ENCODE measurements around the gene FBXO22.

The FBXO22 gene

GRCh38 chr15:75923756-75924155 is 20.1 kb downstream of the FBXO22 start:
- no peak overlapping the region for H2AFZ ChIP-seq (ENCODE audit: low read length)
- no peak overlapping the region for H3K4me2 ChIP-seq (ENCODE audit: low read length)
- no peak overlapping the region for H3K9ac ChIP-seq (ENCODE audit: low read length)
- no peaks in the 10 kb centered on the region for H3K79me2 ChIP-seq (ENCODE audit: insufficient read depth, low read length)
- H3K27ac ChIP-seq (ENCODE audit: low read depth, low read length, poor library complexity, severe bottlenecking) = no peak overlapping the region
- TF ChIP-seq EZH2 (IDR thresholded peaks at IDR 0.05; ENCODE audit: borderline replicate concordance, low read length) (no peak), CTCF (IDR thresholded peaks at IDR 0.05; ENCODE audit: low read length) (no peak)
- no peaks in the 10 kb centered on the region for H3F3A ChIP-seq (ENCODE audit: insufficient read depth, low read length)
- H3K9me2 ChIP-seq (ENCODE audit: low read depth, low read length) = no peaks in the 10 kb centered on the region
- H3K36me3 ChIP-seq (ENCODE audit: insufficient read depth, low read length) = peaks cover 41% of the 10 kb centered on the region
- peaks cover 25% of the 10 kb centered on the region for H3K4me1 ChIP-seq (ENCODE audit: insufficient read depth, low read length, severe bottlenecking)
- no peaks in the 10 kb centered on the region for H3K9me3 ChIP-seq (ENCODE audit: low read length)
- no peak overlapping the region for H3K4me3 ChIP-seq (ENCODE audit: low read depth, low read length, poor library complexity, severe bottlenecking)
- no peaks in the 10 kb centered on the region for H3K27me3 ChIP-seq (ENCODE audit: insufficient read depth, low read length)
- no peaks in the 10 kb centered on the region for H4K20me1 ChIP-seq (ENCODE audit: insufficient read depth, low read length)

- Histone ChIP-seq H3K79me2 (ENCODE audit: insufficient read depth, low read length) (no peaks in the 10 kb centered on the region), H3K27me3 (ENCODE audit: insufficient read depth, low read length) (no peaks in the 10 kb centered on the region), H3K9me3 (ENCODE audit: low read length) (no peaks in the 10 kb centered on the region), H2AFZ (ENCODE audit: low read length) (no peak overlapping the region), H4K20me1 (ENCODE audit: insufficient read depth, low read length) (no peaks in the 10 kb centered on the region), H3K27ac (ENCODE audit: low read depth, low read length, poor library complexity, severe bottlenecking) (no peak overlapping the region), H3K4me3 (ENCODE audit: low read depth, low read length, poor library complexity, severe bottlenecking) (no peak overlapping the region), H3K4me2 (ENCODE audit: low read length) (no peak overlapping the region), H3F3A (ENCODE audit: insufficient read depth, low read length) (no peaks in the 10 kb centered on the region), H3K9ac (ENCODE audit: low read length) (no peak overlapping the region), H3K9me2 (ENCODE audit: low read depth, low read length) (no peaks in the 10 kb centered on the region), H3K36me3 (ENCODE audit: insufficient read depth, low read length) (peaks cover 34% of the 10 kb centered on the region; the same call in 1 of the 2 replicates), H3K4me1 (ENCODE audit: insufficient read depth, low read length, severe bottlenecking) (peaks cover 25% of the 10 kb centered on the region)
- no peak for TF ChIP-seq EZH2 (IDR thresholded peaks at IDR 0.05; ENCODE audit: borderline replicate concordance, low read length)
- TF ChIP-seq CTCF (IDR thresholded peaks at IDR 0.05; ENCODE audit: low read length) = no peak
These were observed 20.9 kb downstream of the FBXO22 start for GRCh38 chr15:75924576-75924975.

- TF ChIP-seq CTCF (IDR thresholded peaks at IDR 0.05; ENCODE audit: low read length) = no peak
- no peak for TF ChIP-seq EZH2 (IDR thresholded peaks at IDR 0.05; ENCODE audit: borderline replicate concordance, low read length)
- H3K4me1 ChIP-seq (ENCODE audit: insufficient read depth, low read length, severe bottlenecking) = peaks cover 25% of the 10 kb centered on the region
- no peaks in the 10 kb centered on the region for H3K27me3 ChIP-seq (ENCODE audit: insufficient read depth, low read length)
- H3K9ac ChIP-seq (ENCODE audit: low read length) = no peak overlapping the region
- H3K27ac ChIP-seq (ENCODE audit: low read depth, low read length, poor library complexity, severe bottlenecking) = no peak overlapping the region
- no peak overlapping the region for H2AFZ ChIP-seq (ENCODE audit: low read length)
- no peaks in the 10 kb centered on the region for H3F3A ChIP-seq (ENCODE audit: insufficient read depth, low read length)
- H4K20me1 ChIP-seq (ENCODE audit: insufficient read depth, low read length) = no peaks in the 10 kb centered on the region
- no peak overlapping the region for H3K4me2 ChIP-seq (ENCODE audit: low read length)
- no peaks in the 10 kb centered on the region for H3K79me2 ChIP-seq (ENCODE audit: insufficient read depth, low read length)
- no peaks in the 10 kb centered on the region for H3K9me3 ChIP-seq (ENCODE audit: low read length)
- H3K4me3 ChIP-seq (ENCODE audit: low read depth, low read length, poor library complexity, severe bottlenecking) = no peak overlapping the region
- peaks cover 35% of the 10 kb centered on the region for H3K36me3 ChIP-seq (ENCODE audit: insufficient read depth, low read length)
- no peaks in the 10 kb centered on the region for H3K9me2 ChIP-seq (ENCODE audit: low read depth, low read length)
These were observed 21.8 kb downstream of the FBXO22 start for GRCh38 chr15:75925440-75925839.

Data from OCI-LY1 (cell line).